Panc1 (cell line): ENCODE results near the gene TMEM184A. TPM values are rescaled to one million over a fixed set of nuclear protein-coding genes. Genes with fewer than 3 reads are reported as not detected.

Experiments
- ATAC-seq: fragments of 200-7000 bp; cut with Tn5 transposase; 2 replicates; pipeline ENCODE4 v1.9.1; 2020; ENCODE audit warnings: mild to moderate bottlenecking, moderate library complexity
- BruUV-seq: library from RNA; stranded (reverse); fragments of 400-500 nt; replicated peaks from 2 replicates; lab custom pipeline; 2021; lab: Mats Ljungman, UMichigan
- CTCF ChIA-PET: fragments of 300-600 bp; sonication (Branson Sonifier 250); formaldehyde crosslinking; loops from one replicate; lab custom pipeline; 2022; ENCODE audit warnings: antibody characterized with exemption; lab: Charles Lee
- POLR2A ChIA-PET: fragments of 300-600 bp; sonication (Branson Sonifier 250); formaldehyde crosslinking; loops from one replicate; lab custom pipeline; 2022; ENCODE audit warnings: antibody characterized with exemption; lab: Charles Lee
- DNase-seq: peaks from one replicate; pipeline ENCODE4 v3.0.0-alpha.2; 2010; ENCODE audit warnings: low read depth, low spot score
- H3K27ac ChIP-seq: 2 replicates; pipeline ENCODE4 v1.5.1; 2011; ENCODE audit warnings: mild to moderate bottlenecking, low read length, inconsistent platforms
- H3K27me3 ChIP-seq: fragments of 200-500 bp; sonication (Bioruptor generic); 2 replicates; pipeline ENCODE4 v1.6.0; 2014; ENCODE audit warnings: low read length, inconsistent platforms; ENCODE audit not compliant: control insufficient read depth, insufficient read depth
- H3K36me3 ChIP-seq: fragments of 200-500 bp; sonication (Bioruptor generic); 2 replicates; pipeline ENCODE4 v1.5.1; 2014; ENCODE audit warnings: inconsistent platforms, mild to moderate bottlenecking, low read length, moderate library complexity; ENCODE audit not compliant: control insufficient read depth, insufficient read depth
- H3K4me1 ChIP-seq: 2 replicates; pipeline ENCODE4 v1.5.1; 2011; ENCODE audit warnings: inconsistent platforms, mild to moderate bottlenecking, low read length, moderate library complexity; ENCODE audit not compliant: control insufficient read depth, insufficient read depth
- H3K4me3 ChIP-seq, 2 experiments: 2 replicates each; pipeline ENCODE4 v1.5.1; 2011 to 2012; ENCODE audit warnings: low read depth in 2 of 2, low read length in 2 of 2, mild to moderate bottlenecking in 2 of 2, inconsistent platforms in 1 of 2, moderate library complexity in 1 of 2
- H3K9me3 ChIP-seq: fragments of 200-500 bp; sonication (Bioruptor generic); 2 replicates; pipeline ENCODE4 v1.5.1; 2014; ENCODE audit warnings: low read depth, mild to moderate bottlenecking, inconsistent platforms, low read length, moderate library complexity; ENCODE audit not compliant: control insufficient read depth, insufficient read depth
- POLR2AphosphoS5 ChIP-seq: IDR thresholded peaks from 2 replicates; pipeline ENCODE4 v1.6.1; 2012; ENCODE audit warnings: mild to moderate bottlenecking, low read depth, low read length, moderate library complexity
- REST ChIP-seq, 2 experiments: IDR thresholded peaks; 2 replicates each; pipeline ENCODE4 v1.6.1; 2011 to 2012; ENCODE audit warnings: low read depth in 2 of 2, control low read depth in 1 of 2, low read length in 1 of 2, mild to moderate bottlenecking in 1 of 2, moderate library complexity in 1 of 2; ENCODE audit not compliant: insufficient read depth in 1 of 2
- SIN3A ChIP-seq: IDR thresholded peaks from 2 replicates; pipeline ENCODE4 v1.6.1; 2012; ENCODE audit warnings: low read depth, mild to moderate bottlenecking, low read length, moderate library complexity, borderline replicate concordance; ENCODE audit not compliant: insufficient read depth
- TCF7L2 ChIP-seq: IDR thresholded peaks from 2 replicates; pipeline ENCODE4 v1.6.1; 2011; ENCODE audit warnings: mild to moderate bottlenecking, low read depth, low read length, inconsistent platforms
- in situ Hi-C: cut with HindIII; loops from 2 replicates; pipeline ENCODE4 v1.10.0; 2016; ENCODE audit warnings: low sequenced_read_pairs, low pct_unique_long_range_greater_than_20kb
- intact Hi-C: fragments of 100-400 bp; cut with micrococcal nuclease; formaldehyde crosslinking; loops from one replicate; pipeline ENCODE4 v1.10.0; 2022; ENCODE audit not compliant: unreplicated experiment
- total RNA-seq: library from RNA; stranded (reverse); gene quantifications from one replicate; pipeline ENCODE4 v1.2.1, GENCODE V29; 2021; ENCODE audit not compliant: unreplicated experiment
- TF ChIP-seq, protein P1 (sequence below): fragments of 450-650 bp; IDR thresholded peaks from 2 replicates; pipeline ENCODE4 v1.5.1; 2017; ENCODE audit warnings: mild to moderate bottlenecking

Gene TMEM184A
- total RNA-seq, 1 experiment from 2014 or later, result 9.2 TPM

- ChIA-PET CTCF (no interaction called here), POLR2A (interaction anchor here (0.6 kb wide), 1 partner anchor 49 kb away, joined by 3 read pairs; no protein-coding TSS in a partner anchor)
- no peaks in the 10 kb centered on the region for H3K36me3 ChIP-seq
- peak overlapping the region; percentile 83 to 96 for H3K4me3 ChIP-seq
- intact Hi-C loops (no loop called here), in situ Hi-C loops (no loop called here)
- no peaks in the 10 kb centered on the region for H3K27me3 ChIP-seq
- H3K27ac ChIP-seq, result peak overlapping the region; percentile 90
- no peak for ATAC-seq
- DNase-seq, result no peak
- no peaks in the 10 kb centered on the region for H3K9me3 ChIP-seq
- TF ChIP-seq TCF7L2 (no peak), POLR2AphosphoS5 (no peak), REST (IDR thresholded peaks at IDR 0.05; ENCODE audit: insufficient read depth in 1 of 2, low read depth in 2 of 2, low read length in 1 of 2) (no peak), SIN3A (no peak)
- TF ChIP-seq, protein P1, sequence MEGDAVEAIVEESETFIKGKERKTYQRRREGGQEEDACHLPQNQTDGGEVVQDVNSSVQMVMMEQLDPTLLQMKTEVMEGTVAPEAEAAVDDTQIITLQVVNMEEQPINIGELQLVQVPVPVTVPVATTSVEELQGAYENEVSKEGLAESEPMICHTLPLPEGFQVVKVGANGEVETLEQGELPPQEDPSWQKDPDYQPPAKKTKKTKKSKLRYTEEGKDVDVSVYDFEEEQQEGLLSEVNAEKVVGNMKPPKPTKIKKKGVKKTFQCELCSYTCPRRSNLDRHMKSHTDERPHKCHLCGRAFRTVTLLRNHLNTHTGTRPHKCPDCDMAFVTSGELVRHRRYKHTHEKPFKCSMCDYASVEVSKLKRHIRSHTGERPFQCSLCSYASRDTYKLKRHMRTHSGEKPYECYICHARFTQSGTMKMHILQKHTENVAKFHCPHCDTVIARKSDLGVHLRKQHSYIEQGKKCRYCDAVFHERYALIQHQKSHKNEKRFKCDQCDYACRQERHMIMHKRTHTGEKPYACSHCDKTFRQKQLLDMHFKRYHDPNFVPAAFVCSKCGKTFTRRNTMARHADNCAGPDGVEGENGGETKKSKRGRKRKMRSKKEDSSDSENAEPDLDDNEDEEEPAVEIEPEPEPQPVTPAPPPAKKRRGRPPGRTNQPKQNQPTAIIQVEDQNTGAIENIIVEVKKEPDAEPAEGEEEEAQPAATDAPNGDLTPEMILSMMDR, result no peak
- H3K4me1 ChIP-seq, result peaks cover 31% of the 10 kb centered on the region
- TSS peak; percentile 97 for BruUV-seq
Measured at GRCh38 chr7:1569016-1569415, 13.0 kb upstream of the TMEM184A start.

- TF ChIP-seq POLR2AphosphoS5, result no peak
- no peak for TF ChIP-seq TCF7L2
- TF ChIP-seq, protein P1, result no peak
- no peak for TF ChIP-seq SIN3A
- TF ChIP-seq REST (IDR thresholded peaks at IDR 0.05; ENCODE audit: insufficient read depth in 1 of 2, low read depth in 2 of 2, low read length in 1 of 2), result no peak
- ChIA-PET CTCF (no interaction called here), POLR2A (no interaction called here)
- no peak for ATAC-seq
- BruUV-seq, result no TSS peak
- Histone ChIP-seq H3K4me1 (peaks cover 31% of the 10 kb centered on the region), H3K27ac (peak overlapping the region; percentile 59), H3K9me3 (no peaks in the 10 kb centered on the region), H3K27me3 (no peaks in the 10 kb centered on the region), H3K4me3 (peak overlapping the region; percentile 17 to 31; a peak in 3 of 4 replicates), H3K36me3 (no peaks in the 10 kb centered on the region)
- no peak for DNase-seq
- intact Hi-C loops (no loop called here), in situ Hi-C loops (no loop called here)
Measured at GRCh38 chr7:1567896-1568510, 12.0 kb upstream of the TMEM184A start.
